Lung microvascular endothelial cell (primary cell): Measurements from ENCODE around the gene PRICKLE2. TPM values are rescaled to one million over a fixed set of nuclear protein-coding genes. Genes with fewer than 3 reads are reported as not detected.

ENCODE experiments used
- DNase-seq, 2 donors: peaks; one replicate each; pipeline versions ENCODE4 v3.0.0 to v3.0.0-alpha.2; 2010; ENCODE audit warnings: low read depth in 2 of 2
- total RNA-seq: library from RNA; depleted of rRNA; stranded (reverse); fragments of >200 nt; gene quantifications from 2 replicates; pipeline ENCODE4 v1.2.1, GENCODE V29; 2014

The PRICKLE2 gene
- total RNA-seq, 1 donor from 2014 or later: 1.6 TPM

DNA sequence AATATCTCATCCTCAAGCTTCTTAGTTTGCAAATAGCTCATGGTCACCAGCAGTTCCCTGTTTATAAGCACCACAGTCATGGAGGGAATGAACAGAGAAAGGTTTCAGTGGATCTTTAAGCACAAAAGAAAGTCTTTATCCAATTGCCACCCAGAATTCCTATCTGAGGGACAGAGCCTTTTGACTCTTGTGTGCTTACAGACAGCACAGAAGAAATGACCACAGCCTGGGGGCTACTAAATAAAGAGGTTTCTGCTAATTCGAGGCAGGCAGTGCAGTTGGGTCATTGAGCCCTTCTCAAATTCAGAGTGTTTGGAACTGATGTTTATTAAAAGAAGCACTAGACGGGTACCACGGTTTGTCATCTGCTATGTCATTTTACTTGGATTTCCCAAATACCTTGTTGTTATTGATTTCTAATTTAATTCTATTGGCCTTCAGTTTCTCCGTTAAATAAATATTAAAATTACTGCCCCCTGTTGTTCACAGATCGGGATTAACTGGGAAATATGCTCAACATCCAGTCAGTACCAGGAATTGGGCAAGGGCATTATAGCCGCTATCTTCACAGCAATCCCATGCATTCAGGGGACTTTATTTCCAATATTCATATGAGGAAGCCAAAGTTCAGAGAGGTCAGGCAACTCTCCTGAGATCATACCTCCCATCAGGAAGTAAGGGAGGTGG lies 3.6 kb downstream of the PRICKLE2 start:
- no peak for DNase-seq

DNA sequence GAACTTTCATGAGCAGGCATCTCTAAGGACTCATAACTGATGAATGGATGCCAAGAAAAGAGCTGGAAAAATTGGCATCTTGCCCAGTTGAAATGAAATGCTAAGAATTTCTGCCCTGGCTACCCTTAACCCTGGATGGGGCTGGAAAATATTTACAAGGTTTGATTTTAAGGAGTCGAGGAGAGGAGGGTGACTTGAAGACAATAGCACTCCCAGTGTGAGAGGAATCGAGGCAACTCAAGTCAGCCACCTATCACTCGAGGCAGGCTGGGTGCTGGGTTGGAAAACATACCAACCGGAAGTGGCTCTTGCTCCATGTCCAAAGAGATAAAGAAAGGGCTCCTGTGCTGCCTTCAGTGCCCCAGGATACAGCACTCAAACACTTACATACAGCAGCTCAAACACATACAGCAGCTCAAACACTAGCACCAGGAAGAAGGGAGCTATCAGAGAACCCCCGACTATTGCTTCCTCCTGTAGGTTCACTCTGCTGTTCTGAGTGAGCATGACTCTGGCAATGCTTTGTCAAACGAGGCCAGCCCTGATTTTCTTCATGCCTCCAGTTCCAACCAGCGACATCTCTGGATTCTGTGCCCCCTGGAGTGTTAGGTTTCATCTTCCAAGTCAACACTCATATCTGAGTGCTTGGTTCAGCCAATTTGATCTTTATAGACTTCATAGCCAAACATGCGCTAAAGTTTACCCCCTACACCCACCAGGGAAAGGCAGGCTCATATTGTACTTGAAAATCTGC lies 4.9 kb downstream of the PRICKLE2 start:
- peak in 1 of 2 donors; percentile 73 for DNase-seq

DNA sequence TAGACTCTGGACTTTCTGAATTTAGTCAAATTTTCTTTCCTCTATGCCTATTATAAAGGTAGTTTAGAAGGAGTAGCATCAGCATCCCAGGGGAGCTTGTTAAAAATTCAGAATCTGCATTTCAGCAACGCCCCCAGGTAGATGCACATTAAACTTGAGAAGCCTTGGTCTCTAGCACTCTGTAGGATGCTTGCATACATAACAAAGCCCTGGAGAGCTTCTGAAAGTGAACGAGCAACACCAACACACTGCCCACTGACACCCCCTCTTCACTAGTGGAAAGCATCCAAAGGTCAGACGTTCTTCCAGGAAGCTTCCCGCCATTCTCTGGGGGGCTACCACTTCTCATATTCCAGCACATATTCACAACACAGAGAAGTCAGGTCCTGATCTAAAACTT lies 6.5 kb downstream of the PRICKLE2 start:
- no peak for DNase-seq

DNA sequence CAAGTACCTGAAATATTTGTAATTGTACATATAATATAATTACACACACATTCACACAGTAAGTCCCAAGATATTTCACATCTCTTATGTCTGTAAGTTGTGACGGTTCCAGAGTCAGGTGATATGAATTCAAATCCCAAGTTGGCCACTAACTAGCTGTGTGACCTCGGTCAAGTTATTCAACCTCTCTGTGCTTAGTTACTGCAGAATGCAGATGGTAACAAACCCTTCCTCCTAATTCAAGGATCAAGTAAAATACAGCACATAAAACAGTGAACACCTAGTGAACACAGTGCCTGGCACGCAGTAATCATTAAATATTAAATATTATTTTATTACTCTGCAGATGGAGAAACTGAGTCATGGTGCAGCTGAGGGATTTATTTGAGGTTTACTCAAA lies 6.9 kb downstream of the PRICKLE2 start:
- DNase-seq: no peak

DNA sequence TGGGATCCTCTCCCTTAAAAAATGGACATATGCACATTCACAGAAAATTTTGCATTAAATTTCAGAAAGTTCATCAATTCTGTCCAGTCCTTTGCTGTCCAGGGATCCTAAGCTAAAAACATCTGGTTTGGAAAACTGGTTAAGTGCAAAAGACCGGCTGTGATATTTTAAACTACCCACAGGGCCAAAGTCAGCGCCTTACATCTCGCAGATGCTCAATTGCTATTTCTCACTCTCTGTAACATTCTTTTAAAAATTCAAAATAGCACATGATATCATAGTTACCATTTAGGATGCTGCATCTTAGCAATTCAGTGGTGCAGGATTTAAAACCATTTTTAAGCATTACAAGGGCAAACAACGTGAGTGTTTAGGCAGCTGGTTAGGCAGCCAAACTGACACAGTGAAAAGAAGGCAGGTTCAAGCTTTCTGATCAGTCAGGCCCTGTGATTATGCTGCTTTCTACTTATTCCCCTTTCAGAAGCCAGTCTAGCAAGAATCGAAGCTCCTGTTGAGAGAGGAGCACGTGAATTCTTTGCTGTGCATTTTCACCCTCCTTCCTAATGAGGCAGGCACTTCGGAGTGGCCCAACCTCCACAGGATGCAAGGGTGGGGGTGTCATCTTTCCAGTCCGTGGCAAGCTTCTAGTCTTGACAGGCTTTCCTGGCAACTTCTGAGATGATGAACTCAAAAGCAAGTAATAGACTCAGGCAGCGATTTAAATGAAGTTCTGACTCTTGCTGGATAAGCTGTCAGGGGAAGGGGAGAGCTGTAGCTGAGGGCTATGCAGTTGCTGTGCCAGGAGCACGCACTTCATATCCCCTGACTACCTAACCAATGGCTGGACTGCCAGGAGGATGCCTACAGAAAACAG lies 8.8 kb downstream of the PRICKLE2 start:
- peak in 1 of 2 donors; percentile 66 for DNase-seq

DNA sequence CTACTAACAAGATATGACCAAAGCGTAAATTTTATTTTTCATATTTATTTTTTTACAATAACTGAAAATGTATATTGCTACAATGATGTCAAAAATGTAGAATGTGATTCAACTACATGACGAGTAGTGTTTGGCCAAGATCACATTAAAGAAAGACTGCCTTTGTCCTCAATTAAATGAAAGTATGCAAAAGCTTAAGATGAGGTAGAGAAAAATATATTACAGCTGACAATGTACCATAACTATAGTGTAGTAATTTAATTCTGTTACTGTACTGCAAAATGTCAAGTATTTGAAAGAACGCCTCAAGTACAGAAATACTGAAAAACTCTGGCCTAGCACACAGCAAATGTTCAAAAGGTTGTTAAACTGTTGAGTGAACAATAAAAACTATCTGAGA lies 9.7 kb downstream of the PRICKLE2 start:
- no peak for DNase-seq

DNA sequence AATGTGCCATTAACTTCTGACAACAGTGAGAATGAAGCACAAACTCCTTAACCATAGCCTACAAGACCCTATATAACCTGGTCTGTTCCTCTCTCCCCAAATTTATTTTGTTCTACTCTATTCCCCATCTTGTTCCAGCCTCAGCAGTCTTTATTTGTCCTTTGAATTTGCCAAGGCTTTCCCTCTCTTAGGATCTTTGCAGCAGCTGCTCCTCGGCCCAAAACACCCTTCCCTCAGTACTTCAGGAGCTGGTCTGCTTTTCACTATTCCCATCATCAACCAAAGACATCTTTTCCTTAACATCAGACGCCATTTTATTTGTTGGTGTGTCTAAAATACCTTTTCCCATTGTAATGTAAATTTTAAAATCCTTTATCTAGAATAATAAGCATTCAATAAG lies 10.2 kb downstream of the PRICKLE2 start:
- no peak for DNase-seq

DNA sequence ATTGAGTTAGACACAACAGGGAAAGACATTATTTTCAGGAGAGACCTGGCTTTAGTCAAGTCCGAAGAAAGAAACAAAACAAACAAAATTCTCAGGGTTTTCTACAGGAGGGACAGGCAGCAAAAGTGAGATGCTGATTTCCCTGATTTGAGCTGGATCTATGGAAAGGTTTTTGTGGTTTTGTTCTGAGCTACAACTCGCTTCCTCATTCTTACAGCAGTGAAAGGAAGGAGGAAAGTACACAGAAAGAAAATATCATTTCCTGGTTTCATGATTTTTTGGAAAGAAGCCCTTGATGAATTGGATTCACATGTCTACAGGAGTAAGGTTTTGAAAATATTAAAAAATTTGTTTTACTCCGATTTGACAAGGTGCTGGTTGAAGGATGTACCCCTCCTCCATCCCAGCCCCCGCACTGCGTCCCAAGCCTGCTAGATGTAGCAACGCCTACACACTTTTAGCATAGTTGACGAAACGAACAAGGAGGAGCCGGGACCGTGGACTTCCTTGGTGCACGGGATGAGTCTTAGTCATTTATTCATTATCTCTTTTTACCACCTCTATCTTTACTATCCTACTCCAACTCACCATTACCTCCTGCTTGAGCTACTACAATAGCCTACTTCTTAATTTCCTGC lies 10.8 kb downstream of the PRICKLE2 start:
- peak in 1 of 2 donors; percentile 42 for DNase-seq

DNA sequence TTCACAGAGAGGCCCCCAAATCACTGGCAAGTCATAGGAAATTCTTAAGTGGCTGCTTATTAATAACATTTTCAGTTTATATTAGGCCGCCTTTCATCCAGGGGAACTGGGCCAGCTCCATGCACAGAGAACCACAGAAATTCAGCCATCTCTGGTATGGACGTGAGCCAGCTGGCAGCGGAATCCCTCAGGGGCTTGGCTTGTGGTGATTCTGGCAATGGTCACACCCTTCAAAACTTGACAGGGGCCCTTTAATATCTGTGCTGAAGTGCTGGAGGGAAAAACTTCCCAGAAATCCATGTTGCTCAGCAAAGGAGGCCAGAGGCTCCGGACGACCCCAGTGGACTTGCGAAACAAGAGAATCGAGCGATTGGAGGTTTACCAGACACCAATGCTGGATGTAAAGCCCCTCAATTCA lies 11.3 kb downstream of the PRICKLE2 start:
- DNase-seq: peak; percentile 38 to 85

DNA sequence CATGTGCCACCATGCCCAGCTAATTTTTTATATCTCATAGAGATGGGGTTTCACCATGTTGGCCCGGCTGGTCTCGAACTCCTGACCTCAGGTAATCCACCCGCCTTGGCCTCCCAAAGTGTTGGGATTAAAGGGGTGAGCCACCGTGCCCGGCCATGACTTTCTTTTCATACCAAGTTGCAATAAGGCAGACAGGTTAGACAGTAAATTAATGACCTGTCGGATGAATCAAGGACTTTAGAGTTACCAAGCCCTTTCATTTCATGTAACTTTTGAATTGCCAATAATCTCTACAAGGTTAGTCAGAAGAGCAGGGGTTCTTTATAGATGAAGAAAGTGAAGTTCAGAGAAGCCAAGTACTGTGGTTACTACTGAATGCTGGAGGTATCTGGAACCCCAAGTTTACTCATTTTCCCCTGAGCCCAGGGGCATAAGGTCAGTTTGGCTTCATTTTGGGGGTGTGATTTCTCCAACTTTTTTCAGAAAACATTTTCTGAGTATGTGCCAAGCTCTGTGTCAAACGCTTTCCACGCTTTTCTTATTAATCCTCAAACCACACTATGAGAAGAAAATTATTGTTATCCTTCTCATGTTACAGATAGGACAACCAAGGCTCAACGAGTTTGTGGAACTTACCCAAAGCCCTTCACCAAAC lies 11.9 kb downstream of the PRICKLE2 start:
- no peak for DNase-seq

DNA sequence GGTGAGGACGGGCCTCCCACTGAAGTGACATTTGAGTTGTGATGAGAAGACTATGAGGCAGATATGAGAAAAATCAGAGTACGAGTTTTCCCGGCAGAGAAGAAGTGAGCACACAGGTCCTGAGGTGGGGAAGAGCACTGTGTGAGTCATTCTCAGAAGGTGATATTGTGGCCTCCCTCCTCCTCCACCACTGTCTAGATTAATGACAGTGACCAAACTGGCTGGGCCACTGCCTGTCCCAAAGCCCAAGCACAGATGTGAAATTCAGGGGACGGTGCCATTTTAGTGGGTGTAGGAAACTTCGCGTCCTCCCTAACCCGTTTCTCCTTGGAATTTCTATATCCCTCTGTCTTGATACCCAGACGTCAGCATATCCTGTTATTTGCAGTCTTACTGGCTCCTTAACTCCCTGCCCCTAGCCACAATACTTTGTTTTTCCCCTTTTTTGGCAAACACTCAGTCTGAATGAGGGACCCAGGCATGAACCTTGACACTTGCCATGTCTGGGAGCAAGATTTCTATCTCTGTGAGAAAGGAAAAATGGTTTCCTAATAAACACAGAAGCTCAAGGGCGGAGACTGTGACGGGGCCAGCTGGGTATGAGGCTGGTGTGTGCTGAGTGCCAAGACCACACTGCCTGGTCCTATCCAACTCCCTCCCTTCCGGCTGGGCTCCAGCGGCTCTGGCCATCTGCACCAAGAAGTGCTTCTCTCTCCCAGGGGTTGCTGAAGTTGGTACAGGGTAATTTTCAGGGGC lies 15.2 kb downstream of the PRICKLE2 start:
- peak in 1 of 2 donors; percentile 97 for DNase-seq

DNA sequence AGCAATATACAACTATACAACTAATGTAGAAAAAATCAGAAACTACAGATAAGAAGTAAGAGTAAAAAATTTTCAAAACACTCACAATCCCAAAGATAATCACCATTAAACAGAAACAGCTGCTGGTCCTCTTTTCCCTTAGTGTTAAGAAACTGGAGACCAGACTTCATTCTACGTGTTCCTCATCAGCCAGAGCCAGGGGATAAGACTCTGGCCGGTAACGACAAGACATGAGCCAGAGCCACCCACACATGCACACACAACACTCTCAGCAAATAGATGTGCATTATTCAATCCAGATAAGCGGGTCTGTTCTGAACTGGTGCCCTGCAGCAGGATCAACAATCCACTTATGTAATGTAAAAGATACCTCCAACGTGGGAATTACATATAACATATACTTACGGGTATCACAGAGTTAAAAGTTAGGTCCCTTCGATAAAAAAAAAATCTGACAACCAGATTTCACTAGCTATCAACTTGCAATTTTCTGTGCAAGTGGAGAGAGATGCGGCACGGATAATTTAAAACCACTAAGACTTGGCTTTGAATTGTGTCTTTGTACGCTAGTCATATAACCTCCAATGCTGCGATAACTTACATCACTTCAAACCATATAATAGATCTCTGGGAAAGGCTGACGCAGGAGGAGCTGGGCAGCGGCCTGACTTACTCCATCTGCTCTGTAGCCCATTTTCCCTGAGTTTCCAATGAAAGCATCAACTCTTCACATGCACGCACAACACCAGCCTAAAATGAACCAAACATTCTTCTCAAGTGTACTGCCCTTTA lies 17.8 kb downstream of the PRICKLE2 start:
- no peak for DNase-seq

DNA sequence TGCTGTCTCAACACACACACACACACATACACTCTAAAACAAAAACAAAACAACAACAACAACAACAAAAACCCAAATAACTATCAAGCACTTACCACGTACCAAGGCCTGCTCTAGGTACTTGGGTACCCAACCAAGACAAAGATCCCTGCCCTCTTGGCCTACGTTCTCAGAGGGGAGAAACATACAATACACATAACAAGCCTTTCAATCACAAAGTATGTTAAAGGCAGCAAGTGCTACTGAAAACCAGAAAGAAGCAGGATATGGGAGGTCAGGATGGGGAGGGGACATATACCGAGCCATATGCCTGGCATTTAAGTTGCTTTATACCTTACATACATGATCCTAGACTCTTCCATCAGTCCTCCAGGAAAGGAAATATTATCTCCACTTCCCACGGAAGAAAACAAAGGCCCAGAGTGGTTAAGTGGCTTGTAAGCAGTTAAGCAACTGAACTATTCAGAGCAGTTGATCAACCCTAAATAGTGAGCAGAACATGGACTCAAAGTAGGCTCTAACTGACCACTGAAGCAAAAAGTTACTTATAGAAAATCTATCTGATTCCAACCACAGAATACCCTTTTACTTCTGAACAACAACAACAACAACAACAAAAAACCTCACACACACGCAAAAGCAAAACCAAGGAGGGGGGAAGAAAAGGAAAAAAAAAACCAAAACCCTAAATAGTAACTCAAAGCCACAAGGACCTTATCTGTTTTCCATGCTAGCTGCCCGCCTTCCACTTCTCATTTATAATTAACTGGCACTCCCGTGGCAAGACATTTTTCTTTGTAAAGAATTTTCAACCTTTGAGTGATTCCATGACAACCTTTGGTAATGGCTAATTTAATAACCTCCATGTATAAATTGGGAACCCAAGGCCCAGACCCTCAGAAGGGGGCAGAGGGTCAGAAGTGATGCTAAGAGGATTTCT lies 21.0 kb downstream of the PRICKLE2 start:
- no peak for DNase-seq

DNA sequence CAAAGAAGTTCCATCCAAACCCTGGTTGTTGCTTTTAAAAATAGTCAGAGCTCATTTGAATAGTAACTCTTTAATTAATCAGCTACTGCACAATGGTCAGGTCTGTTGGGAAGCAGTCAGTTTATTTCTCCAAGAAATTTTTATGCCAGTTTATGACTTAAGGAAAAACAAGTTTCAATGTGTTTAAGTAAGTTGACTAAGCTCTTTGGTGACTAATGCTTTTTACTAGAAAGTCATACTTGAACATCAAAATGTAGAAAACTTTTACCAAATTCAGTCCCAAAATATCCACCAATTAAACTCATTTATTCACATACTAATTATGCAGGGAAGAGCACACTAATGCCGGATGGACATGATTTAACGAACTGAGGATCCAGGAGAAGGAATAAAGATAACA lies 22.1 kb downstream of the PRICKLE2 start:
- no peak for DNase-seq

DNA sequence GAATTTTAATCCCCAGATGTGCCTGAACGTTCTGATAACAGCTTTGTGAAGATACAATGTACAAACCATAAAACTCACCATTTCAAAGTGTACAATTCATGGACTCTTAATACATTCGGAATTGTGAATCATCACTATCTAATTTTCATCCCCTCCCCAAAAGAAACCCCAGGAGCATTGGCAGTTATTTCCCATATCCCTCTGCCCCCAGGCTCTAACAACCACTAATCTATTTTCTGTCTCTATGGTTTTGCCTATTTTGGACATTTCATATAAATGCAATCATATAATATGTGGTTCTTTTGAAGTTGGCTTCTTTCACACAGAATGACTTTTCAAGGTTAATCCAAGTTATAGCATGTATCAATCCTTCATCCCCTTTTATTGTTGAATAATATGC lies 25.3 kb downstream of the PRICKLE2 start:
- no peak for DNase-seq

DNA sequence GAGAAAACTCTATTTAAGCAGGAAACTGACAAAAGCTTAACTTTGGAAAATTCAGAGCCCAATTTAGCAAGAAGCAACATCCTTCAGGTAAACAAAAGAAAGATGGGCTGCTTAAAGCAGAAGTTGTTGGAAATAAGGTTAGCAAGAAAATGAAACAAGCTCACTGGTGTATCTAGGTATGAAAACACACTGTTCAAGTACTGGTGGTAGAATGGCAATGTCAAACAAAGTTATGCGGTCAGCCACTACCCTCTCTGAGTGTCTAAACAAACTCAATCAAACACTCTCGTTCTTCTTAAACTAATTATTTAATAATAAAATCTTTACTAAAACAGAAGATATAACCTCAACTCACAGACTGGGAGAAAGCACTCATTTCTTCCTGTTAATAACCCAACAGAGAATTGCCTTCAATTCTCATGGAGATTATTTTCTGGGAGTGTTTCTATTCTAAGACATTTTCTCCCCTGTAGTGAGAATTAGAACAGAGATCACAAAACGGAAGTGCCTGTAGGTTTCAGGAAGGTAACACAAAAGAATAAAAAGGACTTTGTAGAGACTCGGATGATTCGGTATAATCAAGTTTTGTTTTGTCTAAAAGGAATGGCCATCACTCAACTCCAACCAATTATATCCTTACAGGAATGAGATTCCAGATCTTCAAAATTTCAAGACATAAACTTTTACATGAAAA lies 28.9 kb downstream of the PRICKLE2 start:
- DNase-seq: no peak

DNA sequence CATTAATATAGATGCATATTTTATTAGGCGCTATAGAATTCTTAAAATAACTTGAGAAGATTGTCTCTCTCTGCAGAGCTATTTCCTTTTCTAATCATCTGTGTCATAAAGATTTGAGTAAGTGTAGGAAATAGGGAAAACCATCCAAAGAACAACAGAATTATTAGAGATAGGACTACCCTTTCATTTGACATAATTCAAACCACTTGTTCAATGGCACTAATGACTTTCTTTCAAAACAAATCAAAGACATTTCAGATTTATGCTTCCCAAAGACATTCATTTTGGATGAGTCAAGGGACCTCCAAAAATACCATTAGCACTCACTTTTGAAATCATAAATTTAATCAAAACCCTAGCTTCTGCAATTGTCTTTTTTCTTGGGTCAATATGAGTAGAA lies 29.5 kb downstream of the PRICKLE2 start:
- DNase-seq: no peak

DNA sequence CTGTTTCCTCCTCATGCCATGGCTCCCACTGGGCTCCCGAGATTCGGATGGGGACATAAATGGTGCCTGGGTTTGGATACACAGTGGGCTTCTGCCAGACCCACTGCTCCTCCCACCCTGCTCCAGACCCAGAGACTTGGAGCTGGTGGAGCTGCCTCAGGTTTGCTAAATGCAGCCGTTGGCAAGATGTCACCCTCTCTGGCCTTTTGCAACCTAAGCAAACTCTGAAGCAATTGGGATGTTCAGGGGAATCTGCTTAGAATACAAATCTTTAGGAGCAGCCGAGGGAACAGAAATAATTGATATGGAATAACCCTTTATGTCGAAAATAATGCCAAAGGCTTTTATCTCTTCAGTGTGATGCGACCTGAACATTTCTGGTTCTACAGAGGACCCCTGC lies 33.4 kb downstream of the PRICKLE2 start:
- DNase-seq: no peak
